ENCODE measurements around the gene KLF18.

KLF18 gene

DNA sequence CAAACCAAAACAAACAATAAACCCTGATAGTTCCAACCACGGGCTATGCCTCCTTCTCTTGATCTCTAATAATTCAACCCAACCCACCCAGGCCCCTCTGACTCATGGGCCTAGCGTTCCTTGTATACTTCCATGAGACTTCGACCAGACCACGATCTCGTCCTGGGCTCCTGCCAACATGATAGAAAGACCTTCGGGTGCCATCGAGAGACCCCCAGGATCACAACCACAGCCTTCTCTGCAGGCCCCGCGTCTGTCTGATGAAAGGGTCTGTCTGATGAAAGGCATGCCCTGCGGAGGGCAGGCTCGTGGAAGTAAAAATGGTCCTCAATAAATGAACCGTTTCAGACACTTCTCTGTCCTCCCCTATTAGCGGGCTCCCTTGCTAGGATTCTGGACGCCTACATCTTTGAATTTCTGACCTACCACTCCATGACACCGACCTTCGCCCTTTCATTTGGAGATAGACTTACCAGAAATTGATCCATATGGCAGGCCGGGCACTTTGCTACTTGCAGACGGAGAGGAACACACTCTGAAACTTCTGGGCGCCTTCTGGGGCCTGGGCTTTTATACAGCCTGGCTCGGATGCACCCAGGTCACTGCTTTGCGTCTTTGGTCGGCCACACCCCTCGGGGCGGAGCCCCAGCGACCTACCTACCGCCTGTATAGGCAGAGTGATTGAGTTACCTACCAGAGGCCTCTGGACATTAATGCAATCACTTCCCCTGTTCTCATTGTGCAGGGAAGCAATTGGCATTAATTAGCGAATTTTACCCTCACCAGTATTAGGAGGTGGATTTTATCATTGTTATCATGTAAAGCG, 5.3 kb upstream of the KLF18 start:
- Histone ChIP-seq H3K4me3 (ENCODE audit: low read depth, low read length) (no peak overlapping the region), H3K9me3 (ENCODE audit: control insufficient read depth, insufficient read depth, low read depth, low read length) (no peaks in the 10 kb centered on the region), H3K4me1 (ENCODE audit: control insufficient read depth, insufficient read depth, low read length) (no peaks in the 10 kb centered on the region), H3K36me3 (ENCODE audit: control insufficient read depth in 2 of 2, insufficient read depth in 1 of 2, low read length in 2 of 2) (no peaks in the 10 kb centered on the region), H3K27ac (ENCODE audit: extremely low read depth, low read depth, low read length) (no peak overlapping the region)
- TF ChIP-seq GLI2 (tag by site-specific recombination; IDR thresholded peaks at IDR 0.05; ENCODE audit: borderline replicate concordance, low read depth) = no peak
- TF ChIP-seq ZBTB17 (tag by site-specific recombination; IDR thresholded peaks at IDR 0.05) = no peak
- TF ChIP-seq, protein P1, sequence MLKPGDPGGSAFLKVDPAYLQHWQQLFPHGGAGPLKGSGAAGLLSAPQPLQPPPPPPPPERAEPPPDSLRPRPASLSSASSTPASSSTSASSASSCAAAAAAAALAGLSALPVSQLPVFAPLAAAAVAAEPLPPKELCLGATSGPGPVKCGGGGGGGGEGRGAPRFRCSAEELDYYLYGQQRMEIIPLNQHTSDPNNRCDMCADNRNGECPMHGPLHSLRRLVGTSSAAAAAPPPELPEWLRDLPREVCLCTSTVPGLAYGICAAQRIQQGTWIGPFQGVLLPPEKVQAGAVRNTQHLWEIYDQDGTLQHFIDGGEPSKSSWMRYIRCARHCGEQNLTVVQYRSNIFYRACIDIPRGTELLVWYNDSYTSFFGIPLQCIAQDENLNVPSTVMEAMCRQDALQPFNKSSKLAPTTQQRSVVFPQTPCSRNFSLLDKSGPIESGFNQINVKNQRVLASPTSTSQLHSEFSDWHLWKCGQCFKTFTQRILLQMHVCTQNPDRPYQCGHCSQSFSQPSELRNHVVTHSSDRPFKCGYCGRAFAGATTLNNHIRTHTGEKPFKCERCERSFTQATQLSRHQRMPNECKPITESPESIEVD (tag by site-specific recombination; IDR thresholded peaks at IDR 0.05) = no peak
- TF ChIP-seq ZBTB20 (tag by site-specific recombination; IDR thresholded peaks at IDR 0.05) = no peak
- TF ChIP-seq ZNF184 (tag by site-specific recombination; IDR thresholded peaks at IDR 0.05) = no peak
- TF ChIP-seq, protein P2, sequence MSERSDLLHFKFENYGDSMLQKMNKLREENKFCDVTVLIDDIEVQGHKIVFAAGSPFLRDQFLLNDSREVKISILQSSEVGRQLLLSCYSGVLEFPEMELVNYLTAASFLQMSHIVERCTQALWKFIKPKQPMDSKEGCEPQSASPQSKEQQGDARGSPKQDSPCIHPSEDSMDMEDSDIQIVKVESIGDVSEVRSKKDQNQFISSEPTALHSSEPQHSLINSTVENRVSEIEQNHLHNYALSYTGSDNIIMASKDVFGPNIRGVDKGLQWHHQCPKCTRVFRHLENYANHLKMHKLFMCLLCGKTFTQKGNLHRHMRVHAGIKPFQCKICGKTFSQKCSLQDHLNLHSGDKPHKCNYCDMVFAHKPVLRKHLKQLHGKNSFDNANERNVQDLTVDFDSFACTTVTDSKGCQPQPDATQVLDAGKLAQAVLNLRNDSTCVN (tag by site-specific recombination; optimal IDR thresholded peaks at IDR 0.05) = no peak
- TF ChIP-seq, protein P3, sequence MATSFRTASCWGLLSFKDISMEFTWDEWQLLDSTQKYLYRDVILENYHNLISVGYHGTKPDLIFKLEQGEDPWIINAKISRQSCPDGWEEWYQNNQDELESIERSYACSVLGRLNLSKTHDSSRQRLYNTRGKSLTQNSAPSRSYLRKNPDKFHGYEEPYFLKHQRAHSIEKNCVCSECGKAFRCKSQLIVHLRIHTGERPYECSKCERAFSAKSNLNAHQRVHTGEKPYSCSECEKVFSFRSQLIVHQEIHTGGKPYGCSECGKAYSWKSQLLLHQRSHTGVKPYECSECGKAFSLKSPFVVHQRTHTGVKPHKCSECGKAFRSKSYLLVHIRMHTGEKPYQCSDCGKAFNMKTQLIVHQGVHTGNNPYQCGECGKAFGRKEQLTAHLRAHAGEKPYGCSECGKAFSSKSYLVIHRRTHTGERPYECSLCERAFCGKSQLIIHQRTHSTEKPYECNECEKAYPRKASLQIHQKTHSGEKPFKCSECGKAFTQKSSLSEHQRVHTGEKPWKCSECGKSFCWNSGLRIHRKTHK (tag by site-specific recombination; IDR thresholded peaks at IDR 0.05) = no peak
- TF ChIP-seq ZFP69B (tag by site-specific recombination; IDR thresholded peaks at IDR 0.05) = no peak
- TF ChIP-seq, protein P4, sequence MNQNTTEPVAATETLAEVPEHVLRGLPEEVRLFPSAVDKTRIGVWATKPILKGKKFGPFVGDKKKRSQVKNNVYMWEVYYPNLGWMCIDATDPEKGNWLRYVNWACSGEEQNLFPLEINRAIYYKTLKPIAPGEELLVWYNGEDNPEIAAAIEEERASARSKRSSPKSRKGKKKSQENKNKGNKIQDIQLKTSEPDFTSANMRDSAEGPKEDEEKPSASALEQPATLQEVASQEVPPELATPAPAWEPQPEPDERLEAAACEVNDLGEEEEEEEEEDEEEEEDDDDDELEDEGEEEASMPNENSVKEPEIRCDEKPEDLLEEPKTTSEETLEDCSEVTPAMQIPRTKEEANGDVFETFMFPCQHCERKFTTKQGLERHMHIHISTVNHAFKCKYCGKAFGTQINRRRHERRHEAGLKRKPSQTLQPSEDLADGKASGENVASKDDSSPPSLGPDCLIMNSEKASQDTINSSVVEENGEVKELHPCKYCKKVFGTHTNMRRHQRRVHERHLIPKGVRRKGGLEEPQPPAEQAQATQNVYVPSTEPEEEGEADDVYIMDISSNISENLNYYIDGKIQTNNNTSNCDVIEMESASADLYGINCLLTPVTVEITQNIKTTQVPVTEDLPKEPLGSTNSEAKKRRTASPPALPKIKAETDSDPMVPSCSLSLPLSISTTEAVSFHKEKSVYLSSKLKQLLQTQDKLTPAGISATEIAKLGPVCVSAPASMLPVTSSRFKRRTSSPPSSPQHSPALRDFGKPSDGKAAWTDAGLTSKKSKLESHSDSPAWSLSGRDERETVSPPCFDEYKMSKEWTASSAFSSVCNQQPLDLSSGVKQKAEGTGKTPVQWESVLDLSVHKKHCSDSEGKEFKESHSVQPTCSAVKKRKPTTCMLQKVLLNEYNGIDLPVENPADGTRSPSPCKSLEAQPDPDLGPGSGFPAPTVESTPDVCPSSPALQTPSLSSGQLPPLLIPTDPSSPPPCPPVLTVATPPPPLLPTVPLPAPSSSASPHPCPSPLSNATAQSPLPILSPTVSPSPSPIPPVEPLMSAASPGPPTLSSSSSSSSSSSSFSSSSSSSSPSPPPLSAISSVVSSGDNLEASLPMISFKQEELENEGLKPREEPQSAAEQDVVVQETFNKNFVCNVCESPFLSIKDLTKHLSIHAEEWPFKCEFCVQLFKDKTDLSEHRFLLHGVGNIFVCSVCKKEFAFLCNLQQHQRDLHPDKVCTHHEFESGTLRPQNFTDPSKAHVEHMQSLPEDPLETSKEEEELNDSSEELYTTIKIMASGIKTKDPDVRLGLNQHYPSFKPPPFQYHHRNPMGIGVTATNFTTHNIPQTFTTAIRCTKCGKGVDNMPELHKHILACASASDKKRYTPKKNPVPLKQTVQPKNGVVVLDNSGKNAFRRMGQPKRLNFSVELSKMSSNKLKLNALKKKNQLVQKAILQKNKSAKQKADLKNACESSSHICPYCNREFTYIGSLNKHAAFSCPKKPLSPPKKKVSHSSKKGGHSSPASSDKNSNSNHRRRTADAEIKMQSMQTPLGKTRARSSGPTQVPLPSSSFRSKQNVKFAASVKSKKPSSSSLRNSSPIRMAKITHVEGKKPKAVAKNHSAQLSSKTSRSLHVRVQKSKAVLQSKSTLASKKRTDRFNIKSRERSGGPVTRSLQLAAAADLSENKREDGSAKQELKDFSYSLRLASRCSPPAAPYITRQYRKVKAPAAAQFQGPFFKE (tag by site-specific recombination; IDR thresholded peaks at IDR 0.05; ENCODE audit: borderline replicate concordance) = no peak
- no peak for TF ChIP-seq ZNF843 (tag by site-specific recombination; IDR thresholded peaks at IDR 0.05)
- TF ChIP-seq, protein P5, sequence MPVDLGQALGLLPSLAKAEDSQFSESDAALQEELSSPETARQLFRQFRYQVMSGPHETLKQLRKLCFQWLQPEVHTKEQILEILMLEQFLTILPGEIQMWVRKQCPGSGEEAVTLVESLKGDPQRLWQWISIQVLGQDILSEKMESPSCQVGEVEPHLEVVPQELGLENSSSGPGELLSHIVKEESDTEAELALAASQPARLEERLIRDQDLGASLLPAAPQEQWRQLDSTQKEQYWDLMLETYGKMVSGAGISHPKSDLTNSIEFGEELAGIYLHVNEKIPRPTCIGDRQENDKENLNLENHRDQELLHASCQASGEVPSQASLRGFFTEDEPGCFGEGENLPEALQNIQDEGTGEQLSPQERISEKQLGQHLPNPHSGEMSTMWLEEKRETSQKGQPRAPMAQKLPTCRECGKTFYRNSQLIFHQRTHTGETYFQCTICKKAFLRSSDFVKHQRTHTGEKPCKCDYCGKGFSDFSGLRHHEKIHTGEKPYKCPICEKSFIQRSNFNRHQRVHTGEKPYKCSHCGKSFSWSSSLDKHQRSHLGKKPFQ (tag by site-specific recombination; IDR thresholded peaks at IDR 0.05) = no peak
- TF ChIP-seq ZFP3 (tag by site-specific recombination; IDR thresholded peaks at IDR 0.05; ENCODE audit: low read depth) = no peak
- no peak for TF ChIP-seq ZNF23 (tag by site-specific recombination; IDR thresholded peaks at IDR 0.05; ENCODE audit: borderline replicate concordance)
- TF ChIP-seq ZNF324 (tag by site-specific recombination; IDR thresholded peaks at IDR 0.05) = no peak
- TF ChIP-seq ZNF221 (tag by site-specific recombination; IDR thresholded peaks at IDR 0.05; ENCODE audit: borderline replicate concordance) = no peak
- TF ChIP-seq GLIS1 (tag by site-specific recombination; IDR thresholded peaks at IDR 0.05) = no peak
- no peak for TF ChIP-seq ZFHX2 (tag by site-specific recombination; conservative IDR thresholded peaks at IDR 0.05)
- no peak for TF ChIP-seq ZNF548 (tag by site-specific recombination; IDR thresholded peaks at IDR 0.05)
- CTCF ChIA-PET = no interaction called here
- POLR2A ChIA-PET = no interaction called here

Measured in HEK293 (cell line).